Neutrophil (primary cell): Measurements from ENCODE around the gene ZNF358.

Source experiments
- H3K27ac ChIP-seq: fragments of 200-600 bp; sonication (generic); 2 replicates; pipeline ENCODE4 v1.5.1; 2016; ENCODE audit warnings: mild to moderate bottlenecking, moderate library complexity
- H3K27me3 ChIP-seq: fragments of 200-600 bp; sonication (generic); 2 replicates; pipeline ENCODE4 v1.6.0; 2016; ENCODE audit warnings: mild to moderate bottlenecking
- H3K36me3 ChIP-seq: fragments of 200-600 bp; sonication (generic); 2 replicates; pipeline ENCODE4 v1.5.1; 2017
- H3K4me1 ChIP-seq, 2 experiments: fragments of 200-600 bp in 1 of 2; sonication (generic) in 1 of 2; 1 replicate in 1 of 2; 2 replicates in 1 of 2; pipeline versions ENCODE4 v1.5.1 to v1.6.1; 2013 to 2016; ENCODE audit warnings: low read depth in 1 of 2, low read length in 1 of 2, mild to moderate bottlenecking in 1 of 2, moderate library complexity in 1 of 2; ENCODE audit not compliant: control insufficient read depth in 1 of 2, insufficient read depth in 1 of 2
- H3K4me3 ChIP-seq, 2 experiments: fragments of 200-600 bp in 1 of 2; sonication (generic) in 1 of 2; 1 replicate in 1 of 2; 2 replicates in 1 of 2; pipeline ENCODE4 v1.5.1; 2013 to 2016; ENCODE audit warnings: low read depth in 1 of 2, low read length in 1 of 2, mild to moderate bottlenecking in 1 of 2, moderate library complexity in 1 of 2
- H3K9me3 ChIP-seq: fragments of 200-600 bp; sonication (generic); 2 replicates; pipeline ENCODE4 v1.5.1; 2016
- TF ChIP-seq, protein P1 (sequence below): fragments of 200-600 bp; sonication (generic); IDR thresholded peaks from 2 replicates; pipeline ENCODE4 v1.5.1; 2016; ENCODE audit warnings: antibody characterized with exemption

The ZNF358 gene

DNA sequence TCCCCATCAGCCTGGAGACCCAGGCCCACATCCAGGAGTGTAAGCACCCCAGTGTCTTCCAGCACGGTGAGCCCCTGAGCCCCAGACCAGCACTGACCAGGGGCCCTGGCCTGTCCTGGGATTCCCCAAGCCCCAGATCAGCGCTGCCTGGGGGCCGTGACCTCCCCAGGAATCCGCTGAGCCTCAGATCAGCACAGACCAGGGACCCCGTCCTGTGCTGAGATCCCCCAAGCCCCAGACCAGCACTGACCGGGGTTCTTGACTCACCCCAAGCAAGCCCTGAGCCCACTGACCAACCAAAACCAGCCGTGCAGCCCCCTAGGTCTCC, 12.3 kb downstream of the ZNF358 start:
- H3K4me3 ChIP-seq, result no peak overlapping the region
- H3K9me3 ChIP-seq, result no peaks in the 10 kb centered on the region
- H3K4me1 ChIP-seq, result peaks cover 4 to 12% of the 10 kb centered on the region in 2 experiments
- TF ChIP-seq, protein P1, sequence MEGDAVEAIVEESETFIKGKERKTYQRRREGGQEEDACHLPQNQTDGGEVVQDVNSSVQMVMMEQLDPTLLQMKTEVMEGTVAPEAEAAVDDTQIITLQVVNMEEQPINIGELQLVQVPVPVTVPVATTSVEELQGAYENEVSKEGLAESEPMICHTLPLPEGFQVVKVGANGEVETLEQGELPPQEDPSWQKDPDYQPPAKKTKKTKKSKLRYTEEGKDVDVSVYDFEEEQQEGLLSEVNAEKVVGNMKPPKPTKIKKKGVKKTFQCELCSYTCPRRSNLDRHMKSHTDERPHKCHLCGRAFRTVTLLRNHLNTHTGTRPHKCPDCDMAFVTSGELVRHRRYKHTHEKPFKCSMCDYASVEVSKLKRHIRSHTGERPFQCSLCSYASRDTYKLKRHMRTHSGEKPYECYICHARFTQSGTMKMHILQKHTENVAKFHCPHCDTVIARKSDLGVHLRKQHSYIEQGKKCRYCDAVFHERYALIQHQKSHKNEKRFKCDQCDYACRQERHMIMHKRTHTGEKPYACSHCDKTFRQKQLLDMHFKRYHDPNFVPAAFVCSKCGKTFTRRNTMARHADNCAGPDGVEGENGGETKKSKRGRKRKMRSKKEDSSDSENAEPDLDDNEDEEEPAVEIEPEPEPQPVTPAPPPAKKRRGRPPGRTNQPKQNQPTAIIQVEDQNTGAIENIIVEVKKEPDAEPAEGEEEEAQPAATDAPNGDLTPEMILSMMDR, result no peak
- H3K27ac ChIP-seq, result no peak overlapping the region
- H3K27me3 ChIP-seq, result no peaks in the 10 kb centered on the region
- H3K36me3 ChIP-seq, result peaks cover 54% of the 10 kb centered on the region

DNA sequence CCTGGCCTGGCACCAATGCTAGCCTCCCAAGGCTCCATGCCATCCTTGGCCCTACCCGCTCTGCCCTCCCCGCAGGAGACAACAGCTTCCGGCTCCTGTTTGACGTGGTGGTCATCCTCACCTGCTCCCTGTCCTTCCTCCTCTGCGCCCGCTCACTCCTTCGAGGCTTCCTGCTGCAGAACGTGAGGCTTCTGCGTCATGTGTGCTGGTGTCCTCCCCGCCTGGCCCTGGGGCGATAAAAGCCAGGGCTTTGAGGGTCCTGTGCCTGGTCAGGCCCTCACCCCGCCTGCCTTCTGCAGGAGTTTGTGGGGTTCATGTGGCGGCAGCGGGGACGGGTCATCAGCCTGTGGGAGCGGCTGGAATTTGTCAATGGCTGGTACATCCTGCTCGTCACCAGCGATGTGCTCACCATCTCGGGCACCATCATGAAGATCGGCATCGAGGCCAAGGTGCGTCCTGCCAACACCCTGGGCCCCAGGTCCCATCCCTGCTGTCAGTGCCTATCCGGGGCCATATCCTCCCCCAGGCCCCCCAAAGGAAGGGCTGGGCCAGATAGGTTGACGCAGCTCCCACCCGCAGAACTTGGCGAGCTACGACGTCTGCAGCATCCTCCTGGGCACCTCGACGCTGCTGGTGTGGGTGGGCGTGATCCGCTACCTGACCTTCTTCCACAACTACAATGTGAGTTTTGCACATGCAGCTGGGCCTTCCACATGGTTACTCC, 12.8 kb downstream of the ZNF358 start:
- TF ChIP-seq, protein P1, result no peak
- Histone ChIP-seq H3K4me1 (peaks cover 2 to 12% of the 10 kb centered on the region in 2 experiments), H3K27me3 (peaks cover 4% of the 10 kb centered on the region), H3K27ac (no peak overlapping the region), H3K36me3 (peaks cover 54% of the 10 kb centered on the region), H3K4me3 (no peak overlapping the region), H3K9me3 (no peaks in the 10 kb centered on the region)

DNA sequence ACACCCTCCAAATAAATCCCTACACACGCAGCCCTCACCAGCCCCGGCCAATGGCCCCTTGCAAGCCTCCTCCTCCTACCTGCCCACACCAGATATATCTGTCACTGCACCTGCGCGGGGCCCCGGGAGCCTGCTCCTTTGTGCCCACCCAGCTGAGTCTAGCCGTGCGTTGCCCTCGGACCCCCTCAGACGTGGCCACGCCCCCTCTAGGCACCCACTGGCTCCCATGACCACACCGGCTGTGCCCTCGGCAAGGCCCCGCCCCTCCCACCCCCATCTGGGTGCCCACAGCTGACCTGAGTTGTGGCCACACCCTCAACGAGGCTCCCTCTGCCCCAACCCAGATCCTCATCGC, 13.3 kb downstream of the ZNF358 start:
- Histone ChIP-seq H3K4me3 (no peak overlapping the region), H3K4me1 (peaks cover 8 to 18% of the 10 kb centered on the region in 2 experiments), H3K36me3 (peaks cover 54% of the 10 kb centered on the region), H3K27ac (no peak overlapping the region), H3K27me3 (peaks cover 9% of the 10 kb centered on the region), H3K9me3 (no peaks in the 10 kb centered on the region)
- TF ChIP-seq, protein P1, result no peak

DNA sequence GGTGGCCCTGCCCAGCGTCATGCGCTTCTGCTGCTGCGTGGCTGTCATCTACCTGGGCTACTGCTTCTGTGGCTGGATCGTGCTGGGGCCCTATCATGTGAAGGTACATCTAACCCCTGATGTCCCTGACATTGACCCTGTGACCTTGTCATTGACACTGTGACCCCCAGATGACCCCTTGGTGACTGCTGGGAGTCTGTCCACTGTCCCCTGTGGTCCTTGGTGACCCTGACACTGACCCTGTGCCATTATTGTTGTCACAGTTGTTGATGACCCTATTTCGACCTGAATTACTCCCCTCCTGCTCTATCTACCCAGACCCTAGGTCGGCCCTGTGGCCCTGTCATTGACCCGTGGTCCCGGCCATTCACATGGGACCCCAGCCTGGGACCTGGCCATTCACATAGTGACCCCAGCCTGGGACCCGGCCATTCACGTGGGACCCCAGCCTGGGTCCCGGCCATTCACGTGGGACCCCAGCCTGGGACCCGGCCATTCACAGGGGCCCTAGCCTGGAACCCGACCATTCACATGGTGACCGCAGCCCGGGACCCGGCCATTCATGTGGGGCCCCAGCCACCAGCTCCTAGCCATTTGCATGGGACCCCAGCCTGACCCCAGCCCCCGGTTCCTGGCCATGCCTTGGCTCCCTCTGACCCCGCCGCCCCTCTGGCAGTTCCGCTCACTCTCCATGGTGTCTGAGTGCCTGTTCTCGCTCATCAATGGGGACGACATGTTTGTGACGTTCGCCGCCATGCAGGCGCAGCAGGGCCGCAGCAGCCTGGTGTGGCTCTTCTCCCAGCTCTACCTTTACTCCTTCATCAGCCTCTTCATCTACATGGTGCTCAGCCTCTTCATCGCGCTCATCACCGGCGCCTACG, 13.9 kb downstream of the ZNF358 start:
- H3K27ac ChIP-seq, result no peak overlapping the region
- peaks cover 15% of the 10 kb centered on the region for H3K27me3 ChIP-seq
- H3K4me1 ChIP-seq, result peaks cover 14 to 24% of the 10 kb centered on the region in 2 experiments
- no peaks in the 10 kb centered on the region for H3K9me3 ChIP-seq
- TF ChIP-seq, protein P1, result no peak
- H3K4me3 ChIP-seq, result no peak overlapping the region
- H3K36me3 ChIP-seq, result peaks cover 53% of the 10 kb centered on the region

GRCh38 chr19:7533281-7533885, 17.5 kb downstream of the ZNF358 start:
- no peaks in the 10 kb centered on the region for H3K9me3 ChIP-seq
- peaks cover 17% of the 10 kb centered on the region for H3K27me3 ChIP-seq
- TF ChIP-seq, protein P1, result no peak
- H3K4me1 ChIP-seq, result peaks cover 37 to 38% of the 10 kb centered on the region in 2 experiments
- peaks cover 45% of the 10 kb centered on the region for H3K36me3 ChIP-seq
- H3K4me3 ChIP-seq, result peak overlapping the region; percentile 91 to 99
- no peak overlapping the region for H3K27ac ChIP-seq
